SU-DHL-6 (cell line): ENCODE measurements around the gene TGFBRAP1.

Source experiments
- H2AFZ ChIP-seq: fragments of 200-600 bp; sonication (generic); 2 replicates; pipeline ENCODE4 v1.6.1; 2014; ENCODE audit warnings: low read depth, mild to moderate bottlenecking, moderate library complexity, mixed read lengths, antibody characterized with exemption, low read length; ENCODE audit not compliant: severe bottlenecking
- H3F3A ChIP-seq: fragments of 200-600 bp; shearing (Covaris generic); 2 replicates; pipeline ENCODE4 v1.6.0; 2016; ENCODE audit warnings: antibody characterized with exemption, mild to moderate bottlenecking; ENCODE audit not compliant: insufficient read depth
- H3K27ac ChIP-seq: fragments of 200-600 bp; sonication (generic); 2 replicates; pipeline ENCODE4 v1.5.1; 2016; ENCODE audit warnings: low read depth, mild to moderate bottlenecking, low read length, moderate library complexity, mixed read lengths
- H3K27me3 ChIP-seq: fragments of 200-600 bp; sonication (generic), shearing (Covaris generic); 2 replicates; pipeline ENCODE4 v1.6.0; 2014; ENCODE audit warnings: mild to moderate bottlenecking, low read length
- H3K36me3 ChIP-seq: fragments of 200-600 bp; sonication (generic); 2 replicates; pipeline ENCODE4 v1.6.1; 2014; ENCODE audit warnings: mild to moderate bottlenecking, low read length, mixed read lengths
- H3K4me2 ChIP-seq: fragments of 300-600, 200-600 bp; shearing (Covaris generic), sonication (generic); 2 replicates; pipeline ENCODE4 v1.6.0; 2014; ENCODE audit warnings: low read length, low read depth, mild to moderate bottlenecking; ENCODE audit not compliant: poor library complexity, severe bottlenecking
- H3K4me3 ChIP-seq: fragments of 200-600 bp; sonication (generic); 2 replicates; pipeline ENCODE4 v1.5.1; 2014; ENCODE audit warnings: antibody characterized with exemption, low read length, mild to moderate bottlenecking, mixed read lengths; ENCODE audit not compliant: insufficient read depth, poor library complexity, severe bottlenecking
- H3K79me2 ChIP-seq: fragments of 200-600 bp; sonication (generic); 2 replicates; pipeline ENCODE4 v1.6.1; 2014; ENCODE audit warnings: mild to moderate bottlenecking, low read length, moderate library complexity; ENCODE audit not compliant: insufficient read depth
- H3K9ac ChIP-seq: fragments of 200-600 bp; sonication (generic); 2 replicates; pipeline ENCODE4 v1.7.0; 2014; ENCODE audit warnings: mild to moderate bottlenecking, low read length
- H3K9me2 ChIP-seq: fragments of 200-600 bp; sonication (generic); replicated peaks from 2 replicates; pipeline ENCODE4 v1.6.1; 2014; ENCODE audit warnings: low read length; ENCODE audit not compliant: insufficient read depth
- H3K9me3 ChIP-seq: fragments of 200-600 bp; sonication (generic); 2 replicates; pipeline ENCODE4 v1.6.1; 2014; ENCODE audit warnings: low read length, mixed read lengths; ENCODE audit not compliant: insufficient read depth
- H4K20me1 ChIP-seq: fragments of 200-600 bp; sonication (generic); 2 replicates; pipeline ENCODE4 v1.6.1; 2014; ENCODE audit warnings: low read depth, mild to moderate bottlenecking, antibody characterized with exemption, low read length, moderate library complexity, mixed read lengths
- CTCF ChIP-seq: fragments of 200-600 bp; sonication (generic); IDR thresholded peaks from one replicate; pipeline ENCODE4 v1.5.1; 2017; ENCODE audit warnings: antibody characterized with exemption, mild to moderate bottlenecking, low read length, moderate library complexity; ENCODE audit not compliant: insufficient read depth, poor library complexity, severe bottlenecking
- EZH2phosphoT487 ChIP-seq: fragments of 200-600 bp; sonication (generic), shearing (Covaris generic); conservative IDR thresholded peaks from 2 replicates; pipeline ENCODE4 v1.6.1; 2018; ENCODE audit warnings: mild to moderate bottlenecking, antibody characterized with exemption, low read length, moderate library complexity, mixed read lengths

TGFBRAP1 gene

DNA sequence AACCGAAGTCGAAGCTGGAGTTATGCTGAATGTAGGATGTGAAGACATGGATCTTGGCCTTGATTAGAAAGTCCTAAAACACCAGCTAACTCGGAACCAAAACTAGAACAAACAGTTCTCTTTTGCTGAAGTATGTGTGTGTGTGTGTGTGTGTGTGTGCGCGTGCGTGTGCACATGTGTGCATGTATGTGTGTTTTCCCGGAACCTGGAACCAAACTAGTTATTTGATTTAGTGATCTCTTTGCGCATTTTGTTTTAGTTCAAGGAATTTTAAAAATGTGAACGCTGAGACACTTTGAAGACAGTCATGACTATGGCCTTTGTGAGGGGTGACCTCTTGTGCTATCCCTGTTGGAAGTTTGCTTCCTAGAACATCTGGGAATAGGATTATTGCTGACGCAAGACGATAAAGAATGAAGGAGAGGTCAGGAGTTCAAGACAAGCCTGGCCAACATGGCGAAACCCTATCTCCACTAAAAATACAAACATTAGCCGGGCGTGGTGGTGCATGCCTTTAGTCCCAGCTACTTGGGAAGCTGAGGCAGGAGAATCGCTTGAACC, 45.5 kb upstream of the TGFBRAP1 start:
- no peaks in the 10 kb centered on the region for H3K27me3 ChIP-seq
- H3K27ac ChIP-seq = no peak overlapping the region
- no peak overlapping the region for H3K4me3 ChIP-seq
- TF ChIP-seq CTCF (no peak), EZH2phosphoT487 (no peak)
- no peak overlapping the region for H2AFZ ChIP-seq
- no peak overlapping the region for H3K9ac ChIP-seq
- H3K79me2 ChIP-seq = no peaks in the 10 kb centered on the region
- H3F3A ChIP-seq = no peaks in the 10 kb centered on the region
- no peak overlapping the region for H3K4me2 ChIP-seq
- no peaks in the 10 kb centered on the region for H4K20me1 ChIP-seq
- H3K36me3 ChIP-seq = no peaks in the 10 kb centered on the region
- H3K9me2 ChIP-seq = no peaks in the 10 kb centered on the region
- no peaks in the 10 kb centered on the region for H3K9me3 ChIP-seq

DNA sequence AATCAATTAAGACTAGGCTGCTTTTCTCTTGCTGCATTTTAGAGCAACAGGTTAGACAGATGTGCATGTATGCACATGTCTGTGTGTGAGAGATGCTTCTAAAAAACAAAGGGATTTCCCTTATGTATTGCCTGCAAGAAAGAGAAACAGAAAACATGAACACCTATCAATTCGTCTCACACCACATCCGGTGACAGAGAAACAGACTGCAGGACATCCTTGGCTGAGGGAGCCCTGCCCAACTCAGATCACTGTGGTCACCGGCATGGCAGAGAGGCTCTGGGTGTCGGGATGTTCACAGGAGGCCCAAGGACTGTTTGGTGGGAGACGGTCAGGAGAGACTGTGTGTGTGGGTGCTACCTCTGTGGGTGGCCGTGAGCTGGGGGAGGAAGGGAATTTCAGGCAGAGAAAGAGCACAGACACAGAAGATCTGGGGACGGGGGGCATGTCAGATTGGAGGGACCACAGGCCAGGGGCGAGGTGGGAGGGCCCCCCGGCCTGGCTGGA, 44.4 kb upstream of the TGFBRAP1 start:
- H4K20me1 ChIP-seq = no peaks in the 10 kb centered on the region
- no peaks in the 10 kb centered on the region for H3K9me3 ChIP-seq
- H3K4me2 ChIP-seq = no peak overlapping the region
- no peaks in the 10 kb centered on the region for H3K79me2 ChIP-seq
- no peak overlapping the region for H3K4me3 ChIP-seq
- no peaks in the 10 kb centered on the region for H3K27me3 ChIP-seq
- no peaks in the 10 kb centered on the region for H3K36me3 ChIP-seq
- no peak overlapping the region for H3K9ac ChIP-seq
- no peak overlapping the region for H2AFZ ChIP-seq
- no peak overlapping the region for H3K27ac ChIP-seq
- H3F3A ChIP-seq = no peaks in the 10 kb centered on the region
- no peak for TF ChIP-seq CTCF
- TF ChIP-seq EZH2phosphoT487 = no peak
- H3K9me2 ChIP-seq = no peaks in the 10 kb centered on the region

GRCh38 chr2:105373344-105373781, 43.8 kb upstream of the TGFBRAP1 start:
- no peaks in the 10 kb centered on the region for H3K36me3 ChIP-seq
- no peaks in the 10 kb centered on the region for H4K20me1 ChIP-seq
- no peaks in the 10 kb centered on the region for H3K27me3 ChIP-seq
- H3K9me3 ChIP-seq = no peaks in the 10 kb centered on the region
- no peak overlapping the region for H2AFZ ChIP-seq
- no peak overlapping the region for H3K9ac ChIP-seq
- no peaks in the 10 kb centered on the region for H3K9me2 ChIP-seq
- no peak for TF ChIP-seq EZH2phosphoT487
- TF ChIP-seq CTCF = no peak
- H3K27ac ChIP-seq = no peak overlapping the region
- no peaks in the 10 kb centered on the region for H3F3A ChIP-seq
- H3K4me3 ChIP-seq = no peak overlapping the region
- H3K4me2 ChIP-seq = no peak overlapping the region
- no peaks in the 10 kb centered on the region for H3K79me2 ChIP-seq
